K562 (cell line): ENCODE results near the gene CIB1. TPM values are rescaled to one million over a fixed set of nuclear protein-coding genes. Genes with fewer than 3 reads are reported as not detected.

ENCODE experiments used
- ARID2 ChIP-seq: fragments of 450-650 bp; IDR thresholded peaks from 2 replicates; pipeline ENCODE4 v1.6.1; 2017; ENCODE audit warnings: antibody characterized with exemption, mild to moderate bottlenecking
- CREBBP ChIP-seq: IDR thresholded peaks from one replicate; pipeline ENCODE4 v1.6.1; 2012; ENCODE audit warnings: low read depth, mild to moderate bottlenecking, control low read depth, inconsistent platforms, low read length
- FOS ChIP-seq: IDR thresholded peaks from 3 replicates; pipeline ENCODE4 v1.6.1; 2011; ENCODE audit not compliant: insufficient read length; ENCODE audit errors: extremely low read depth
- HIVEP1 ChIP-seq: fragments of 250-450 bp; sonication (Bioruptor Pico); IDR thresholded peaks from 2 replicates; pipeline ENCODE4 v1.4.0; 2020; ENCODE audit warnings: mild to moderate bottlenecking
- MYC ChIP-seq, 2 experiments: fragments of 250-450 bp in 1 of 2; sonication (Bioruptor Pico) in 1 of 2; IDR thresholded peaks; 2 replicates each; pipeline versions ENCODE4 v1.5.1 to v1.6.1; 2012 to 2021; ENCODE audit warnings: low read depth in 2 of 2, borderline replicate concordance in 1 of 2, improper control_type of control experiment in 1 of 2, low read length in 1 of 2, mild to moderate bottlenecking in 1 of 2, moderate library complexity in 1 of 2
- SRSF1 ChIP-seq: fragments of 200-400 bp; formaldehyde crosslinking; IDR thresholded peaks from 2 replicates; pipeline ENCODE4 v1.6.1; 2017; ENCODE audit warnings: mild to moderate bottlenecking, low read depth, low read length, moderate library complexity
- SRSF7 ChIP-seq: fragments of 200-400 bp; formaldehyde crosslinking; optimal IDR thresholded peaks from 2 replicates; pipeline ENCODE3; 2017; ENCODE audit warnings: mild to moderate bottlenecking, low read depth, low read length
- TCF3 ChIP-seq: sonication (generic); formaldehyde crosslinking; IDR thresholded peaks from 2 replicates; pipeline ENCODE4 v1.4.0; 2020; ENCODE audit warnings: mild to moderate bottlenecking, missing genetic modification reagents
- U2AF2 ChIP-seq: fragments of 200-400 bp; formaldehyde crosslinking; optimal IDR thresholded peaks from 2 replicates; pipeline ENCODE3; 2017; ENCODE audit warnings: low read depth, mild to moderate bottlenecking, low read length
- ZNF274 ChIP-seq: IDR thresholded peaks from 2 replicates; pipeline ENCODE4 v1.6.1; 2011; ENCODE audit warnings: low read depth, mild to moderate bottlenecking, low read length, moderate library complexity, borderline replicate concordance
- ZNF551 ChIP-seq: fragments of 250-450 bp; sonication (Bioruptor Pico); IDR thresholded peaks from 2 replicates; pipeline ENCODE4 v1.5.0; 2021; ENCODE audit warnings: mild to moderate bottlenecking, moderate library complexity
- ZNF707 ChIP-seq: fragments of 250-450 bp; sonication (Bioruptor Pico); conservative IDR thresholded peaks from 2 replicates; pipeline ENCODE4 v1.8.0; 2022; ENCODE audit warnings: inconsistent platforms, mild to moderate bottlenecking, moderate library complexity
- polyA plus RNA-seq, 8 experiments: library from polyadenylated mRNA; depleted of rRNA in 4 of 8; stranded (reverse) in 5 of 8; unstranded in 3 of 8; fragments of >200 nt; fragmentation: Nextera tagmentation in 2 of 8; fragmentation: Illumina TruSeq in 1 of 8; extraction: Ambion mirVana in 2 of 8; extraction: Trizol in 1 of 8; gene quantifications; 2 replicates each; pipeline versions ENCODE4 v1.2.1 to v1.2.3, GENCODE V29; 2011 to 2014; ENCODE audit warnings: inconsistent platforms in 1 of 8, missing spikeins in 1 of 8
- total RNA-seq, 7 experiments: library from RNA; depleted of rRNA in 6 of 7; stranded (reverse); fragments of >200 nt in 6 of 7; fragmentation: Illumina TruSeq in 2 of 7; extraction: Trizol in 2 of 7; gene quantifications; 2 replicates each; pipeline versions ENCODE4 v1.2.1 to v1.2.3, GENCODE V29; 2011 to 2021; ENCODE audit warnings: low replicate concordance in 1 of 7
- TF ChIP-seq, protein P1 (sequence below): fragments of 250-450 bp; sonication (Bioruptor Pico); IDR thresholded peaks from 2 replicates; pipeline ENCODE4 v1.5.0; 2022; ENCODE audit warnings: mild to moderate bottlenecking
- TF ChIP-seq, protein P2 (sequence below): fragments of 450-650 bp; IDR thresholded peaks from 2 replicates; pipeline ENCODE4 v1.6.1; 2016; ENCODE audit warnings: borderline replicate concordance
- TF ChIP-seq, protein P3 (sequence below): fragments of 450-650 bp; formaldehyde crosslinking; IDR thresholded peaks from 2 replicates; pipeline ENCODE4 v1.4.0; 2022; ENCODE audit warnings: missing genetic modification characterization
- TF ChIP-seq, protein P4 (sequence below): fragments of 250-450 bp; sonication (Bioruptor Pico); IDR thresholded peaks from 2 replicates; pipeline ENCODE4 v1.8.0; 2021; ENCODE audit warnings: borderline replicate concordance, mild to moderate bottlenecking, moderate library complexity; ENCODE audit not compliant: poor library complexity, severe bottlenecking
- TF ChIP-seq, protein P5 (sequence below): fragments of 450-650 bp; IDR thresholded peaks from 2 replicates; pipeline ENCODE4 v1.6.1; 2016; ENCODE audit warnings: missing biosample characterization, missing genetic modification characterization
- TF ChIP-seq, protein P6 (sequence below): fragments of 450-650 bp; IDR thresholded peaks from 2 replicates; pipeline ENCODE4 v1.6.1; 2017; ENCODE audit warnings: mild to moderate bottlenecking, moderate library complexity

CIB1 gene
- total and polyA plus RNA-seq, 9 of the 15 experiments (the other 6 are each of a cell fraction or from before 2014, with no cell fraction given), result 14.9 to 136 (median 64.5) TPM

DNA sequence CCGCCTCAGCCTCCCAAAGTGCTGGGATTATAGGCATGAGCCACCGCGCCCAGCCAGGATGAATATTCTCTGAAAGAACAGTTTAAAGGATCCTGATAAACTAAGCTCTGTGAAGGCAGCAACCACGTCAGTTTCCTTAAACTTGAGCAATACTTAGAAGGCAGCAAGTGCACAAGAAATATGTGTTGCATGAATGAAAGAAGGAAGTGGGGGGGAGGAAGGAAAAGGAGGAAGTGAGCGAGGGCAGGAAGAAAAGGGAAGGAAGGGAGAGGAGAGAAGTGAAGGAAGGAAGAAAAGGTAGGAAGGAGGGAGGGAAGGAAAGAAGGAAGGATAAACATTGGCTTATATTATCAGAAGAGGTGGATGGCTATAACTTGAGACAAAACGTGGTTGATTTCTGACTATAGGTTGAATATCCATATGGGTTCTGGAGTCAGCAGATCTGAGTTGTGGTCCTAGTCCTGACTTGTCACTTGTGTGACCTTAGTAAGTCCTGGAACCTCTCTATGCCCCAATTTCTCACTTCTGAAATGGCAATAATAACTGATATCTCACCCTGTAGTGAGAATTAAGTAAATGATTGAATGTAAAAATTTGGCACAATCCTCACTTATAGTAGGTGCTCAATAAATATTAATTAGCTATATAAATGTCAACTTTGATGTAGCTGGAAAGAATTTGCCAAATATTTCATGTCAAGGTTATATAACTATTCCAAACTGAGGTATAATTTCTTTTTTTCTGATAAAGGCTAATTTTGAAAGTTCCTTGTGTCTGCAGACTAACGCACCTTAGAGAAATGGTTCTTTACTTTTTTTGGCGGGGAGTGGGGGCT, 44.6 kb downstream of the CIB1 start (continued):
- TF ChIP-seq, protein P1, sequence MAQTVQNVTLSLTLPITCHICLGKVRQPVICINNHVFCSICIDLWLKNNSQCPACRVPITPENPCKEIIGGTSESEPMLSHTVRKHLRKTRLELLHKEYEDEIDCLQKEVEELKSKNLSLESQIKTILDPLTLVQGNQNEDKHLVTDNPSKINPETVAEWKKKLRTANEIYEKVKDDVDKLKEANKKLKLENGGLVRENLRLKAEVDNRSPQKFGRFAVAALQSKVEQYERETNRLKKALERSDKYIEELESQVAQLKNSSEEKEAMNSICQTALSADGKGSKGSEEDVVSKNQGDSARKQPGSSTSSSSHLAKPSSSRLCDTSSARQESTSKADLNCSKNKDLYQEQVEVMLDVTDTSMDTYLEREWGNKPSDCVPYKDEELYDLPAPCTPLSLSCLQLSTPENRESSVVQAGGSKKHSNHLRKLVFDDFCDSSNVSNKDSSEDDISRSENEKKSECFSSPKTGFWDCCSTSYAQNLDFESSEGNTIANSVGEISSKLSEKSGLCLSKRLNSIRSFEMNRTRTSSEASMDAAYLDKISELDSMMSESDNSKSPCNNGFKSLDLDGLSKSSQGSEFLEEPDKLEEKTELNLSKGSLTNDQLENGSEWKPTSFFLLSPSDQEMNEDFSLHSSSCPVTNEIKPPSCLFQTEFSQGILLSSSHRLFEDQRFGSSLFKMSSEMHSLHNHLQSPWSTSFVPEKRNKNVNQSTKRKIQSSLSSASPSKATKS (CRISPR knock-in tag), result no peak
- TF ChIP-seq ZNF707, result no peak
- no peak for TF ChIP-seq SRSF1
- TF ChIP-seq U2AF2, result no peak
- TF ChIP-seq ZNF551, result no peak
- TF ChIP-seq MYC (IDR thresholded peaks at IDR 0.05; ENCODE audit: low read depth, low read length), result no peak
- no peak for TF ChIP-seq MYC (CRISPR knock-in tag; IDR thresholded peaks at IDR 0.05; ENCODE audit: borderline replicate concordance, low read depth)
- TF ChIP-seq ARID2, result no peak
- TF ChIP-seq, protein P2, sequence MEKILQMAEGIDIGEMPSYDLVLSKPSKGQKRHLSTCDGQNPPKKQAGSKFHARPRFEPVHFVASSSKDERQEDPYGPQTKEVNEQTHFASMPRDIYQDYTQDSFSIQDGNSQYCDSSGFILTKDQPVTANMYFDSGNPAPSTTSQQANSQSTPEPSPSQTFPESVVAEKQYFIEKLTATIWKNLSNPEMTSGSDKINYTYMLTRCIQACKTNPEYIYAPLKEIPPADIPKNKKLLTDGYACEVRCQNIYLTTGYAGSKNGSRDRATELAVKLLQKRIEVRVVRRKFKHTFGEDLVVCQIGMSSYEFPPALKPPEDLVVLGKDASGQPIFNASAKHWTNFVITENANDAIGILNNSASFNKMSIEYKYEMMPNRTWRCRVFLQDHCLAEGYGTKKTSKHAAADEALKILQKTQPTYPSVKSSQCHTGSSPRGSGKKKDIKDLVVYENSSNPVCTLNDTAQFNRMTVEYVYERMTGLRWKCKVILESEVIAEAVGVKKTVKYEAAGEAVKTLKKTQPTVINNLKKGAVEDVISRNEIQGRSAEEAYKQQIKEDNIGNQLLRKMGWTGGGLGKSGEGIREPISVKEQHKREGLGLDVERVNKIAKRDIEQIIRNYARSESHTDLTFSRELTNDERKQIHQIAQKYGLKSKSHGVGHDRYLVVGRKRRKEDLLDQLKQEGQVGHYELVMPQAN, result peak; percentile 69; the same call in 1 of the 2 replicates
- TF ChIP-seq, protein P3, sequence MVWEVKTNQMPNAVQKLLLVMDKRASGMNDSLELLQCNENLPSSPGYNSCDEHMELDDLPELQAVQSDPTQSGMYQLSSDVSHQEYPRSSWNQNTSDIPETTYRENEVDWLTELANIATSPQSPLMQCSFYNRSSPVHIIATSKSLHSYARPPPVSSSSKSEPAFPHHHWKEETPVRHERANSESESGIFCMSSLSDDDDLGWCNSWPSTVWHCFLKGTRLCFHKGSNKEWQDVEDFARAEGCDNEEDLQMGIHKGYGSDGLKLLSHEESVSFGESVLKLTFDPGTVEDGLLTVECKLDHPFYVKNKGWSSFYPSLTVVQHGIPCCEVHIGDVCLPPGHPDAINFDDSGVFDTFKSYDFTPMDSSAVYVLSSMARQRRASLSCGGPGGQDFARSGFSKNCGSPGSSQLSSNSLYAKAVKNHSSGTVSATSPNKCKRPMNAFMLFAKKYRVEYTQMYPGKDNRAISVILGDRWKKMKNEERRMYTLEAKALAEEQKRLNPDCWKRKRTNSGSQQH (CRISPR knock-in tag), result peak; percentile 79; the same call in 1 of the 2 replicates
- no peak for TF ChIP-seq SRSF7
- TF ChIP-seq ZNF274, result no peak
- TF ChIP-seq, protein P4, sequence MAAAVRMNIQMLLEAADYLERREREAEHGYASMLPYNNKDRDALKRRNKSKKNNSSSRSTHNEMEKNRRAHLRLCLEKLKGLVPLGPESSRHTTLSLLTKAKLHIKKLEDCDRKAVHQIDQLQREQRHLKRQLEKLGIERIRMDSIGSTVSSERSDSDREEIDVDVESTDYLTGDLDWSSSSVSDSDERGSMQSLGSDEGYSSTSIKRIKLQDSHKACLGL, result no peak
- no peak for TF ChIP-seq TCF3 (CRISPR knock-in tag)
- TF ChIP-seq FOS, result no peak
- TF ChIP-seq, protein P5, sequence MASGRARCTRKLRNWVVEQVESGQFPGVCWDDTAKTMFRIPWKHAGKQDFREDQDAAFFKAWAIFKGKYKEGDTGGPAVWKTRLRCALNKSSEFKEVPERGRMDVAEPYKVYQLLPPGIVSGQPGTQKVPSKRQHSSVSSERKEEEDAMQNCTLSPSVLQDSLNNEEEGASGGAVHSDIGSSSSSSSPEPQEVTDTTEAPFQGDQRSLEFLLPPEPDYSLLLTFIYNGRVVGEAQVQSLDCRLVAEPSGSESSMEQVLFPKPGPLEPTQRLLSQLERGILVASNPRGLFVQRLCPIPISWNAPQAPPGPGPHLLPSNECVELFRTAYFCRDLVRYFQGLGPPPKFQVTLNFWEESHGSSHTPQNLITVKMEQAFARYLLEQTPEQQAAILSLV (tag), result no peak
- no peak for TF ChIP-seq CREBBP
- TF ChIP-seq HIVEP1 (CRISPR knock-in tag), result no peak
- TF ChIP-seq, protein P6, sequence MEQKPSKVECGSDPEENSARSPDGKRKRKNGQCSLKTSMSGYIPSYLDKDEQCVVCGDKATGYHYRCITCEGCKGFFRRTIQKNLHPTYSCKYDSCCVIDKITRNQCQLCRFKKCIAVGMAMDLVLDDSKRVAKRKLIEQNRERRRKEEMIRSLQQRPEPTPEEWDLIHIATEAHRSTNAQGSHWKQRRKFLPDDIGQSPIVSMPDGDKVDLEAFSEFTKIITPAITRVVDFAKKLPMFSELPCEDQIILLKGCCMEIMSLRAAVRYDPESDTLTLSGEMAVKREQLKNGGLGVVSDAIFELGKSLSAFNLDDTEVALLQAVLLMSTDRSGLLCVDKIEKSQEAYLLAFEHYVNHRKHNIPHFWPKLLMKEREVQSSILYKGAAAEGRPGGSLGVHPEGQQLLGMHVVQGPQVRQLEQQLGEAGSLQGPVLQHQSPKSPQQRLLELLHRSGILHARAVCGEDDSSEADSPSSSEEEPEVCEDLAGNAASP, result no peak
